HG02623 (cell line): Measurements from ENCODE around the gene MEIOC.
"Not testable (repeated sequence)": the region's sequence is repeated elsewhere in the genome, so short reads cannot be mapped to it uniquely, and the experiment has no call there.

Source experiments
- ATAC-seq: cut with Tn5 transposase; IDR thresholded peaks from one replicate; pipeline ENCODE4 v1.9.1; 2021; ENCODE audit warnings: moderate library complexity; ENCODE audit not compliant: unreplicated experiment

Gene MEIOC

DNA sequence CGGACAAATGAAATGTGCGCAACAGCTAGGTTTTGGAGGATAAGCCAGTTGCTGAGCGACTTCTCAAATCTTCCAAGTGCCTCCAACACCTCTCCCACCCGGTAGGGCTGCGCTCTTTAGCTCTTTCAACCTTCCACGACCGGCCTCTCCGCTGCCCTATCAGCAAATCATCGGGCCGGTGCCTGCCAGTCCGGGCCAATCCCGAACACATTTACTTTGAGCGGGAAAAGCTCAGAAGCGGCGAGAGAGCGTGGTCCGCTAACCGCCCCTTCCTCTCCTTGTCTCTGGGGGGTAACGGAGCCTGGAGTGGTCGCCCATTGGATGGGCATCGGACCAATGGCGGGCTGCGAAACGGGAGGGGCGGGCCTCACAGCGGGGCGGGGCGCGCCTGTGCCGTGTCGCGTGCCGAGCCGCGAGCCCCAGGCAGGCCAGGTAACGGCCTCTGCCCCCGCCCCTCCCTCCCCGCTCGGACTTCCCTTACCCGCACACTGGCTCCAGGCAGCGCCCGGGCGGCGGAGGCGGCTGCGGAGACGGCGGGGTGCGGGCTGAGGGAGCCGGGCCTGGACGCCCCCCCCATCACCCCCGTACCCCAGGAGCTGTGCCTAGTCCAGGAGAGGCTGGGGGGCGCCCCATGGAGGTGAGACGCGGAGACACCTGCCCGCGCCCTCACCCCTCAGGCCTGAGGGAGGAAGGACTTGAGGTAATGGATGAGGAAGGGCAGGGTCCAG, at the start of gene MEIOC:
Gene MEIOC, plus strand, starts transcription at position 486 of the 728 bp plus-strand sequence. Its CDS starts 146 bp downstream, at position 632.
- no peak for ATAC-seq

DNA sequence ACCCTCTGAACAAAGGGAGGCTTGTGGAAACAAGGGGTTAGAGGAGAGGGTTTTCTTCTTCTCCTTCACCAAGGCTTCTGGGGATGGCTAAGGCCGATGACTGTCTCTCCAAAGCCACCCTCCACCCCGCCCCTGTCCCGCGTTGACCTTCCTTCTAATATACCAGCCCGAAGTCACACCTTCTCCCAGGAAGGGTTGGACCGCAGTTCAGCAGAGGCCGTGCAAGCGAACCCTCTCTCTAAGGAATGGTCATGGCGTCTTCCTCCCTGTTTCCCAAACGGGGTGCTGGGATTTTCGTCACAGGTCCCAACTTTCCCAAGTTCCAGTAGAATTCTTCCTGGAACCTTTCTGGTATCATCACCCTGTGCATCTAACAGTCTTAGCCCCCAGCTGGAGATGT, 49.6 kb upstream of the MEIOC start:
- ATAC-seq, result no peak

DNA sequence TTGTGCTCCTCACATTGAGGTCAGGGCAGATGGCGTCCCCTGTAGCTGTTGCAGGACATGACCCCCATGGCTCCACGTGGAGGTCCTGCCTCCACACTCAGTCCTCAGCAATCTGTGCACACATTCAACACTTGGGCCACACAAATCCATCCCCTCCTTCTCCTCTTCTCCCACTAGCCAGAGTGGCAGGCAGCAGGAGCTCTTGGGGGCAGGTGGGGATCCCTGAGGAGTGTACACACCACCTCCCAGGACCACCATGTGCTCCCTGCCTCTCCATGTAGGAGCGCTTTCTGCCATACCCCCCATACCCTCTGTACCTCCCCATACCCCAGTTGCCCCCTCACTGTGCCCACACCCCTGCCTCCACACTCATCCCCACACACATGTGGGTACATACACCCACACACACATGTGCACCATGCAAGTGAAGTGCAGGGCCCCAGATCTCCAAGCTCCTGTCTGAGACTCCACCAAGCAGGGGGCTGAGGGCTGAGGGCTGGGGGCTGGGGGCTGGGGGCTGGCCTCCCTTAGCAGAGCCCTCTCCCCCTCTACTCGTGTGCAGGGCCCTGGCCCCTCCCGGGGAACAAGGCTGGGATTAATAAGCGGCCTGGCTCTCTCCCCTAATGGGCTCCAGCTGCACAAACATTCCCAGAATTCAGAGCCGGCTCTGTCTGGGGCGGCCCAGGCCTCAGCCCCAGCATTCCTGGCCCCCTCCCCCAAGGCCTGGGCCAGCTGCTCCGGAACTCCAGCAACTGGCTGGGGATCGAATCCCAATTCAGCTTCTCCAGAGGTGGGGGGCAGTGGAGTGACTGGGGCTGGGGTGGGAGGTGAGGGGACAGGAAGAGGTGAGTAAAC, 48.2 kb upstream of the MEIOC start:
- no peak for ATAC-seq

DNA sequence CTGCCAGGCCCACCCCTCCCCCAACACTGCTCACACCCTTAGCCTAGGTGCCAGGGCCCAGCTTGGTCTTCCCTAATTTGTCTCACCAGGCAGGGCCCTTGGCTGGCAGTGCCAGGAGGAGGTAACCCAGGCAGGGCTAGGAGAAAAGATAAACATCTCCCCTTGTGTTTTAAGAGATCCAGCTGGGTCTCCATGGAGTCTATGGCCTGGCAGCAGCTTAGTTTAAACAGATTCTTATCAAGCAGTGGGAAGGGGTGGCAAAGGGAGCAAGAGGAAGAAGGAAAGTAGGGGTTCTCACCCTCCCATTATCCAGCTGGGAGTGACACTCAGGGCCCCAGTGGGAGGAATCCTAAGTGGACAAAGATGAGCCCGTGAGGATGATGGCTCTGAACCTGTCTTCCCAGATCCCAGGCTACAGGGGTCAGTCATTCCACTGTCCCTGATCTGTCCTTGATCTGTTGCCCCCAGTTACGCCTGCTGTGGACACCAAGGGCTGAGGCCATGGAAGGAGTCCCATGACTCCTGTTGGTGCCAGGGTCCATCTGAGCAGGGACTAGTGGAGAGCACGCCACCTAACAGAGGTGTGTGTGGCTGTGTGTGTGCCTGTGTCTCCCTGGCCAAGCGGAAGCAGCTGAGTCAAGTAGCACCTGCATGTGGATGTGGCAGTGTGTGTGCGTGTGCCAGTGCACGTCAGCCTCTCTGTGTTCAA, 47.4 kb upstream of the MEIOC start:
- ATAC-seq, result no peak

DNA sequence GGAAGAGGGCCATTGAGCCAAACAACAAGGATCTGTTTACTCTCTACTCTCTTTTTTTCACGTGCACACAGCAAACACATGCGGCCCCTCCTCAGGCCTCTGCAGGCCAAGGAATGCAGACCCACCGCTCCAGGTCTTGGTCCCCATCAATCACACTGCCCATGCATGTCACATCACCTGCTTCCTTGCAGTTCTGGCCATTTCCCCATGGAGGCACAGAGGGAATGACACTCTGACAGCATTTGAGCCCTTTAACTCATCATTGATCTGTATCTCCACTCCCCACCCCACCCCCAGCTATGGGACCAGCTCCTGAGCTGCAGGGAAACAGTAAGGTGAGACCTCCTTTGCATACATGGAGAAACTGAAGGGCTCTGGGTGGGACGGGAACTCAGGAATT, 45.9 kb upstream of the MEIOC start:
- no peak for ATAC-seq

DNA sequence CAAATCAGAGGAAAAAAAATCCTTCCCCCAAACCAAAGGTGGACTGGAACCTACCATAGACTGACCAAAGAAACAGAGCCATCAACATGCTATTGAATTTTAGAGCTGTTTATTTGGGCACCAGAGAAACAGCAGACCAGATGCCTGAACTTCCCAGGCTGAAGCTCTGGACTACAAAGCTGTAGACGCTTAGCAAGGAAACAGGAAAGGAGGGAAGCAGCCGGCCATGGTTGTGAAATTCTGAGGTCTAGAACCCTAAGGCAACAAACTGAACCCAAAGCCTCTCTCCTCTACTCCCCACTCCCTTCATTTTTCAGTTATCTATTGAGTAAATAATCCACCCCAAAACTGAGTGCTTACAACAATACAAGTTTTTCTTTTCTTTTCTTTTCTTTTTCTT, 45.4 kb upstream of the MEIOC start:
- no peak for ATAC-seq

DNA sequence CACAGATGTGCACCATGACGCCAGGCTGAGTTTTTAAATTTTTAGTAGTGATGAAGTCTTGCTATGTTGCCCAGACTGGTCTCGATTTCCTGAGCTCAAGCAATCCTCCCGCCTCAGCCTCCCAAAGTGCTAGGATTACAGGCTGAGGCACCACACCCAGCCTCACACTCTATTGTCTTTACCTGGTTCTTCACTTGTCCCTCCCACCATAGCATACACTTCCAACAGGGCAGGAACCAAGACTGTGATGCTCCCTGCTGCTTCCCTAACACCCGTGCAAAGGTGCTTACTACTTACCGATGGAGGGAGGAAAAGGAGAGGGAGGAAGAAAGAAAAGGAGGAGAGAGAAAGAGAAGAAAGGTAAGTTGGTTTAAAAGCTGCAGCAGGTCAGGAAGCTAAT, 41.4 kb upstream of the MEIOC start:
- no peak for ATAC-seq

DNA sequence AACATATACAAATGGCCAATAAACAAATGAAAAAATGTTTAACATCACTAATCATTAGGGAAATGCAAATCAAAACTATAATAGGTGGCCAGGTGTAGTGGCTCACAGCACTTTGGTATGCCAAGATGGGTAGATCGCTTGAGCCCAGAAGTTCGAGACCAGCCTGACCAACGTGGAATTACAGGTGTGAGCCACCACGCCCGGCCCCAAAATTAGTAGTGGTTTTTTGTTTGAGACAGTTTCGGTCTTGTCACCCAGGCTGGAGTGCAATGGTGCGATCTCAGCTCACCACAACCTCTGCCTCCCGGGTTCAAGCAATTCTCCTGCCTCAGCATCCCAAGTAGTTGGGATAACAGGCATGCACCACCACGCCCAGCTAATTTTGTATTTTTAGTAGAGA, 37.6 kb upstream of the MEIOC start:
- ATAC-seq, result not testable (repeated sequence)

DNA sequence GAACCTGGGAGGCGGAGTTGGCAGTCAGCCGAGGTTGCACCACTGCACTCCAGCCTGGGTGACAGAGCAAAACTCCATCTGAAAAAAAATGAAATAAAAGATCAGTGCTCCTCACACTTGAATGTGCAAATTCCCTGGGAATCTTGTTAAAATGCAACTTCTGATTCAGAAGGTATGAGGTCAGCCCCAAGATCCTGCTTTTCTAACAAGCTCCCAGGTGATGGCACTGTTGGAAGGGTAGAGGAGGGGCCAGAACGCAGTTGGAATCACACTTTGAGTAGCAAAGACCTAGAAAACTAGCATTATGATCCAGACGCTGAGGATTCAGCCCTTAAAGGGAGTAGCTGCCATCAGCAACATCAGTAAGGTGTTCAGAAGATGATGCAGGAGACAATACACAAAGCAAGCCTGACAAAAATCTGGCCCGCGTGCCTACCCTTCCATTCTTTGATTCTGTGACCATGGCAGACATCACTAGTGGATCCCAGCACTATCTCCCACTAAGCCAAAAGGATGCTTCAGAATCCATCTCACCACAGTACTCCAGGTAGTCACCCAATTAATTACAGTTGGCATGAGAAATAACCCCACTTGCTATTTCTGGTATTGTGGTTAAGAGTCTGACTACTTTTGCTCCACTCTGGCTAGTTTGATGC, 33.1 kb upstream of the MEIOC start:
- no peak for ATAC-seq

DNA sequence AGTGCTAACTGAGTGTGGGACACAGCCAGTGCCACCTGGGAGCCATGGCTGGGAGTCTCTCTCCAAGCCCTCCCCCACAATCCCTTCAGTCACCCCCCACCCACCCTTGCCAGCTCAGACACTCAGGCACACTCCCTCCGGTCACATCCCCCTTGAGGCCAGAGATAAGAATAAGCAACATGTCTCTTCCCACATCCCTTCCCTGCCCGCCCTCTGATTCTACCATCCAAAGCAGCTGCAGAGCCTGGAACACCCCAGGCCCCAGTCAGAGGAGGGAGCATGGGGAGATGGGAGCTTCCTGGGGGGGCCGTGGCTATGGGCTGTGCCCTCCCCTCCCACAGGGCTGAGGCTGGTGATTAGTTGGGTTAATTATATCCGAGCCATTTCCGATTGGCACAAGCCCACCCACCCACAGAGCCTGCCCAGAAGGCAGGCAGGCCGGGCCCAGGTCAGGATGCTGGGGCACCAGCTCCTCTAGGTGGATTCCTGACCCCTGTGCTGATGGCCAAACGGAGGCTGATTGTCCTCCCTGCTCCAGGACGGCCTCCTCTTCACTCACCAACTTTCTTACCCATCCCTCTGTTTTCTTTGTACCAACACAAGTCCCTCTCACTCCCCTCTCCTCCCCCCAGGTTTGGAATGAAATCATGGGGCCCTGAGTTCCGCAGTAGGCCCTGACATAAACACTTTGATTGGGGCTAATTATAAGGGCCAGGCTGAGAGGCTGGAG, 28.6 kb upstream of the MEIOC start:
- no peak for ATAC-seq

DNA sequence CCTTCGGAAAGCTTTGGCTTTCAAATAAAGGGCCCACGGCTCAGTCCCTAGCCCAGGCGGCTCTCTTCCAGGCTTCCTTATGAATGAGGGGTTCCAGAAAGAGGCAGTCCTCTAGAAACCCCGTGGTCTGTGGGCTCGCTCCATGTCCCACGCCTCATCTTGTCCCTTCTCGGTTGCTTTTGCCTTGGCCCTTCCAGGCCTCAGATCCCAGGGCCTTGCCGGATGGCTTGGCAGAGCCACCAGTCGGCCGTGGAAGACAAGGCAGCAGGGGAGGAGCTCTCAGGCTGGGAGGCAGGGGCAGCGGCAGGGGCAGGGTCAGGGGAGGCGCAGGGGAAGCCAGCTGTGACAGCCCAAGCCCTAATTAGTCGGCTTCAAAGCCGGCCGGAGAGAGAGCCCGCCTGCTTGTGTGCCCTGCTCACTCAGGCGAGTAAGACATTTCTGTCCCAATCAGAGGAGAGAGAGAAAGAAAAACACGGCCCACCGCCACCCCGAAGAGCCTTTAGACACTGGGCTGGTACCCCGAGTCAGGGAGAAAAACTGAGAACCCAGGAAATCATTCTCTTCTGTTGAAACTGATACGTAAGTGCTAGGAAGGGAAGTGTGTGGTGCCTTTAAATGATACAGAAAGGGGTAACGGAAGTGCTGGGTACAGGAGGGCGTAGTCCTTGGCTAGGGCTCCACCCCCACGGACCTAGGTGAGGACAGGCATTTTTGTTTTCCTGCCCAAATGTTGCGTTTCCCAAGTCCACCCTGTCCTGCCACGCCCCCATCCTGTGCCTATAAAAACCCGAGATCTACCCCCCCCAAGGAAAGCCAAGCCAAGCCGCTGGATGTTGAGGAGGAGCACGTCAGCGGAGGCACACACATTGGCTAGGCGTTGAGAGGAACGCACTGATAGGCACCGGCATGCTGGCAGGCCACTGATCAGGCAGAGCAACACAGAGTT, 27.8 kb upstream of the MEIOC start:
- ATAC-seq, result no peak

DNA sequence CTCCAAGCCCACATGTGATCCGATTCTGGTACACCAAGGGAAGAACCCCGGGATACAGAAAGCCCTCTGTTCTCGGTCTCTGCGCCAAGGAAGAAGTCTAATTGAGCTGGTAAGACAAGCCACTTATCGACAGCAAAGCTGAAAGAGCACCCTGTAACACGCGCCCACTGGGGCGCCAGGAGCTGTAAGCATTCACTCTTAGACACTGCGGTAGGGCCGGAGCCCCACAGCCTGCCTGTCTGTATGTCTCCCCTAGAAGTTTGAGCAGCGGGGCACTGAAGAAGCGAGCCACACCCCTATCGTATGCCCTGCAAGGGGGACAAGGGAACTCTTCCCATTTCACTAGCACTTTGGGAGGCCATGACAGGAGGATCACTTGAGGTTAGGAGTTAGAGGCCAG, 27.0 kb upstream of the MEIOC start:
- no peak for ATAC-seq

DNA sequence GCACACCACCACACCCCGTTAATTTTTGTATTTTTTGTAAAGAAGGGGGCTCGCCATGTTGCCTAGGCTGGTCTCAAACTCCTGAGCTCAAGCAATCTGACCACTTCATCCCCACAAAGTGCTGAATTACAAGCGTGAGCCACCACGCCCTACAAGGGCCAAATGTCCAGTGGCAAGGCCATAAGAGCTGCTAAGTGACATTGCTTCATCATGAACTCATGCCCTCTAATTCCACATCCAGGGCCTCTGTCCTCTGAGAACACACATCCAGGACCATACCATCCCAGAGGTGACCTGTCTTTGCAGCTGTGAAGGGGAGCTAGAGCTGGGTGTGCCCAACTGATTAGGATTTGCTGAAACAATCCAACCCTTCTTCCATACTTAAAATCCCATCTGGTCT, 25.6 kb upstream of the MEIOC start:
- ATAC-seq, result no peak

DNA sequence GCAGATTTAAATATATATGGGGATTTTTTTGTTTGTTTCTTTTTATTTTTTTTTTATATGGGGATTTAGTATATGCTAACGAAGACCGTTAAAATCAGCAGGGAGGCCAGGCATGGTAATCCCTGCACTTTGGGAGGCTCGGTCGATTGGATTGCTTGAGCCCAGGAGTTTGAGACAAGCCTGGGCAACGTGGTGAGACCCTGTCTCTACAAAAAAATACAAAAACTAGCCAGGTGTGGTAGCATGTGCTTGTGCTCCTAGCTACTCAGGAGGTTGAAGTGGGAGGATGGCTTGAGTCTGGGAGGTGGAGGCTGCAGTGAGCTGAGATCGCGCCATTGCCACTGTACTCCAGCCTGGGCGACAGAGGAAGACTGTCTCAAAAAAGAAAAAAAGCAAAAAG, 22.3 kb upstream of the MEIOC start:
- no peak for ATAC-seq

DNA sequence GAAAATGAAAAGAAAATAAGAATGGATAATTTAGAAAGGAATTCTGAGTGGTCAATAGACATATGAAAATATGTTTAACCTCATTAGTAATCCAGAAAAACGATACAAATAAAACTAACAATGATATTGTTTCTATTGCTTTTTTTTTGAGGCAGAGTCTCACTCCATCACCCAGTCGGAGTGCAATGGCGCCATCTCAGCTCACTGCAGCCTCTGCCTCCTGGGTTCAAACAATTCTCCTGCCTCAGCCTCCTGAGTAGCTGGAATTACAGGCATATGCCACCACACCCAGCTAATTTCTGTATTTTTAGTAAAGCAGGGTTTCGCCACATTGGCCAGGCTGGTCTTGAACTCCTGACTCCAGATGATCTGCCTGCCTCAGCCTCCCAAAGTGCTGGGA, 21.9 kb upstream of the MEIOC start:
- ATAC-seq, result not testable (repeated sequence)

DNA sequence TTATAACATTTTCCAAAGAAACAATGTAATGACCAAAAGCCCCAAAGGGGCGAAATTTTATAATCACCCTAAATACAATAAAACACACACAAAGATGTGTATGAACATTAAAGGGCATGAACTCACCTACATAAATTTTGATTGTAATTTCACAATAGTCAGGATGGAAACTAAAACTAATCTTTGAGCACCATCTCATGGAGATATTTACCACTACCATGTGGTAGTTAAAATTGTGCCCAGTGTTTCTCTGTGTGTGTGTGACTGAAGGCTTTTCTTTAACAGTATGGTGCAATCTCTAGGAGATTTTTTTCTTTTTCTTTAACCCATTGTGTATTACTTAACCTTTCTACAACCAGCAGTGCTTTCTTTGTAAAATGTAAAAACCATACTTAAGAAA, 19.7 kb upstream of the MEIOC start:
- ATAC-seq, result no peak

DNA sequence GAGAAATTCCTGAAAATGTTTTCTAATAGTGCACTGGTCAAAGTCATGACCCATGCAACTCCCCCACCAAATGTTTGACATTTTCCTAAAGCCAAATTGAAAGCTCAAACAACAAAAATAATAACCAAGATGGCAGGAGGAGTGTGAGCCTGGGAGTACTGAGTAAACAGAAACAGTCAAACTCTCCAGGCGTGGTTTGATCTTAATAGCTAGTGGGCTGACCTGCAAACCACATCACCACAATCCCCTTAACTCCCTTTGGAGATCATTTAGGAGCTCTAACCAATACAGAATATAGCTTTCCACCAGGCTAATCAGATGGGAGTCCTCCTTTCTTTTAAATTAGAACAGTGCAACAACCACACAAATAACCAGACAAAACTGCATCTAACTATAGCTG, 19.2 kb upstream of the MEIOC start:
- ATAC-seq, result no peak

DNA sequence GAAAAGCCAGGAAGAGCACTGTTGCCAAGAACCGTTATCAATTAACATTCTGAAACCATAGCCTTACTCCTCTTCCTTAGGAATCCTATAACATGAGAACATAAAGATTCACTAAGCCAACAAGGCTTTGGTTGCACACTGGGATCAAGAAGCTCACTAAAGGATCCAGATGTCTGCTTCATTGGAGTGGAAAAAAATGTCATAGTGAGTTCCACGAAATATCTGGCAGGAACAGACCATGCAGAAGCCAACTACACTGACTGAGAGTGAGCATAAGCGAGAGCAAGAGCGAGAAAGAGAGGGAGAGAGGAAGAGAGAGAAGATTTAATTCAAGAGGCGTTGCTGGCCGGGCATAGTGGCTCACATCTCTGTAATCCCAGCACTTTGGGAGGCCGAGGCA, 13.4 kb upstream of the MEIOC start:
- no peak for ATAC-seq

DNA sequence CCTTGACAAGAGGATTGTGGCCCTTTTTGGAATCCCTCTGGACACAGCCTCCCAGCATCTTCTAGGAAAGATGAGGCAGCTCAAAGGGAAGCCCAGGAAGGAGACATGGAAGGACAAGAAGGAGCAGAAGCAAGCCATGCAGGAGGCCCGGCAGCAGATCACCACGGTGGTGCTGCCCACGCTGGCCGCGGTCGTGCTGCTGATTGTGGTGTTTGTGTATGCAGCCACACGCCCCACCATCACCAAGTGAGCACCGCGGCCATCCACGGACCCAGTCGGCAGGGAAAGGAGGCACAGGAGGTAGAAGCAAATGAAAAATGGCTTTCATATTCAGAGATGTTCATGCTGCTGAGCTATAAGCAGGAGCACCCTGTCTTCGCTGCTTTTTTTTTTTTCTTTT, 10.9 kb upstream of the MEIOC start:
- no peak for ATAC-seq
